Stimulated activated CD4-positive, alpha-beta T cell treated with anti-CD3 and anti-CD28 coated beads, Interleukin-4, amount 100 ng/mL, for 24 hours (primary cell): ENCODE measurements around the gene C19orf25.
"Not testable (repeated sequence)": the region's sequence is repeated elsewhere in the genome, so short reads cannot be mapped to it uniquely, and the experiment has no call there.

Source experiments
- DNase-seq: peaks from one replicate; pipeline ENCODE4 v3.0.0-alpha.2; 2020

The C19orf25 gene

DNA sequence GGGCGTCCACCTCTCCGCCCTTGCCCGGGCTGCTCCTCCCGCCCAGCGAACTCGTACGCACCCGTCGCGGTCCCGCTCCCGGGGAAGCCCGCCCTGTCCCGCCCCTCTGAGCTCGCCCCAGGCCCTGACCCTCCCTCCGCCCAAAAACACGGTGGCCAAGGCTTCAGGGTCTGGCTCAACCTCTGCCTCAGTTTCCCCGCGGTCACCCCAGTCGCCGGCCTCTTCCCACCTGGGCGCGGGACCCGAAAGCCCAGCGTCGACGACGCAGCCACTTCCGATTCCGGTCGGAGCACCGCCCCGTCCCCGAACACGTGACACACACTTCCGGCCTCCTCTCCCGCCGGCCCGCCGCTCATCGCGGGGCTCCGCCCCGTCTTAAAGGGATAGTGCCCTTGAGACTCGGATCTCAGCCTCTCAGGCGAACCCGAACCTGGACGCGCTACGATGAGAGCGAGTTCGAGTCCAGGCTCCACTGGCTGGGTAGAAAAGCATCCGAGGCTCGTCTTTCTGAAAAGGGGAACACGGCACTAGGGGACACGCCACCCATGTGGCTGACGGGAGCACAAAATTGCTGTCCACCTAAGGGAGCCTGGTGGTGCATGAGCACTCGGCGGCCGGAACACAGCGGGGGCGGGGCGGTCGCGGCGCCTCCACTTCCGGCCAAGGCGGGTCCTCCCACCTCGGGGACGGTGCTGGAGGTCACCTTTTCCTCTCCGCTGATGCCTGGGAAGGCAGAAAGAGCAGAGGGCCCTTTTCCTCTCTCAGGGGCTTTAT lies at the start of gene C19orf25:
C19orf25 (minus strand) TSS at position 282 of the 774 bp plus-strand sequence. CDS start 312 bp downstream, outside the sequence.
- peak; percentile 94 for DNase-seq

DNA sequence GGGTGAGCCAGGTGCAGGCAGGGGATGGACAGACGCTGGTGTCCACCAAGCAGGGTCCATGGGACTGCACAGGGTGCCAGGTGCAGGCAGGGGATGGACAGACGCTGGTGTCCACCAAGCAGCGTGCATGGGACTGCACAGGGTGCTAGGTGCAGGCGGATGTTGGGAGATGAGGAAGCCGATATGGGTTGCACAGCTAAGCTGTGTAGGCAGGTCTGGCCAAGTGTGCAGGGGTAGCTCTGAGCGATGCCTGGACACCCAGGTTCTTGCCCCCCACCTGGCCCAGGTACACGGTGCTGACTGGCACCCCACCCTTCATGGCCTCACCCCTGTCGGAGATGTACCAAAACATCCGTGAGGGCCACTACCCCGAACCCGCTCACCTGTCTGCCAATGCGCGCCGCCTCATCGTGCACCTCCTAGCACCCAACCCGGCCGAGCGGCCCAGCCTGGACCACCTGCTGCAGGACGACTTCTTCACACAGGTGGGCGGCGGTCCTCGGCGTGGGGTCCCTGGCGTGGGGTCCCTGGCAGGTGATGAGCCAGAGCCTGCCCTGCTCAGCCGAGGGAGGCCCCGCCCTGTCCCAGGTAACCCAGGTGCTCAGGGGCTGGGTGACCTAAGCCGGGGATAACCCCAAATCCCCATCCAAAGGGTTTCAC lies 48.8 kb upstream of the C19orf25 start:
- DNase-seq = no peak

DNA sequence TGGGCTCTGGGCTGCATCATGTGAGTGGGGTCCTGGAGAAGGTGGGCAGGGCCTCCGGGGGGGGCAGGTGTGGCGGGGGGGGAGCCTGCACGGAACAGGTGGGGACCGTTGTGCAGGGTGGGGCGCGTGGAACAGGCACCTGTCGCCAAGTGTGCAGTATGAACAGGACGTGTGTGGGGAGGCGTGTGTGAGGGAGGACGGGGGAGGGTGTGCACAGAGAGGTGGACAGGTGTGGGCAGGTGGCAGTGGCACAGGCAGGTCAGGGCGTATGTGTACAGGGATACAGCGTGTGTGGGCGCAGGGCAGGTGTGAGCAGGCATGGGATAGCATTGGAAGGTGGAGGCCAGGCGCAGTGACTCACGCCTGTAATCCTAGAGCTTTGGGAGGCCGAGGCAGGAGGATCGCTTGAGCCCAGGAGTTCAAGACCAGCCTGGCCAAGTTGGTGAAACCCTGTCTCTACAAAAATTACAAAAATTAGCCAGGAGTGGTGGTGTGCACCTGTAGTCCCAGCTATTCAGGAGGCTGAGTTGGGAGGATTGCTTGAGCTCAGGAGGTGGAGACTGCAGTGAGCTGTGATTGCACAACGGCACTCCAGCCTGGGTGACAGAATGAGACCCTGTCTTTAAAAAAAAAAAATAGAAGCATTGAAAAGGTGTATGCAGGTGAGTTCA lies 48.1 kb upstream of the C19orf25 start:
- no peak for DNase-seq

GRCh38 chr19:1526066-1526778 lies 47.2 kb upstream of the C19orf25 start:
- no peak for DNase-seq

GRCh38 chr19:1525343-1525742 lies 46.3 kb upstream of the C19orf25 start:
- DNase-seq = no peak

- no peak for DNase-seq
Measured at GRCh38 chr19:1524972-1525325, 45.9 kb upstream of the C19orf25 start.

- DNase-seq = no peak
Measured at GRCh38 chr19:1524287-1524971, 45.4 kb upstream of the C19orf25 start.

GRCh38 chr19:1523412-1524286 lies 44.6 kb upstream of the C19orf25 start, which contains the start of gene PLK5:
TSS of gene PLK5 (plus strand) at chr19:1524077. CDS start at chr19:1526997, 2,920 bp downstream.
- DNase-seq = no peak

DNA sequence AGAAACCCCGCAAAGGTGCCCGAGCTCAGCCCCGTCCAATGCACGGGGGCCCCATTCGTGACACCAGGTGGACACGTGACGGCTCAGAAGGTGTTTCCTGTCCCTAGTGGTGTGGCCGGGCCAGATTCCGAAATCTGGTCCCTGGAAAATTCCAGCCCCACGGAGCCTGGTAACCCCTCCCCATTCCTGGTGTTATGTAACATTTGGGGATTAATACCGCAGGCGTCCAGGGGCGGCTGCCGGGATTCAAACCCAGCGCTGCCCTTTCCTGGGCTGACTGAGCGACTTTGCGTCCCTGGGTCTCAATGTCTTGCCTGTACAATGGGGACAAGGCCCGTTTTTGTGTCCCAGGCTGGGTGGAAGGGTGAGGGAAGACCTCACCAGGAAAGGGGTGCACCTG lies 43.8 kb upstream of the C19orf25 start:
- no peak for DNase-seq

GRCh38 chr19:1522061-1522460 lies 43.0 kb upstream of the C19orf25 start:
- no peak for DNase-seq

GRCh38 chr19:1521636-1522035 lies 42.6 kb upstream of the C19orf25 start:
- DNase-seq = no peak

- DNase-seq = no peak
Measured at GRCh38 chr19:1520203-1520780, 41.3 kb upstream of the C19orf25 start.

DNA sequence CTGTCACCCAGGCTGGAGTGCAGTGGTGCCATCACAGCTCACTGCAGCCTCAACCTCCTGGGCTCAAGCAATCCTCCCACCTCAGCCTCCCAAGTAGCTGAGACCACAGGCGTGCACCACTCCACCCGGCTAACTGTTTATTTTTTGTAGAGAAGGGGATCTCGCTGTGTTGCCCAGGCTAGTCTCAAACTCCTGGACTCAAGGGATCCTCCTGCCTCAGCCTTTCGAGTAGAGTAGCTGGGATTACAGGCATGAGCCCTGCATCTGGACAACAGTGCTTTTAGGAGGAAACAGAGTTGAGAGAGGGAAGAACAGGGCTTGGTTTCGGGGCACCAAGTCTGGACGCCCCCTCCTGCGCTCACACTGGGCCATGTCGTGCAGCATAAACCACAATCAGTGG lies 40.8 kb upstream of the C19orf25 start:
- DNase-seq = not testable (repeated sequence)

- DNase-seq = no peak
Measured at GRCh38 chr19:1518471-1518870, 39.5 kb upstream of the C19orf25 start.

GRCh38 chr19:1516395-1516753 lies 37.4 kb upstream of the C19orf25 start:
- no peak for DNase-seq

DNA sequence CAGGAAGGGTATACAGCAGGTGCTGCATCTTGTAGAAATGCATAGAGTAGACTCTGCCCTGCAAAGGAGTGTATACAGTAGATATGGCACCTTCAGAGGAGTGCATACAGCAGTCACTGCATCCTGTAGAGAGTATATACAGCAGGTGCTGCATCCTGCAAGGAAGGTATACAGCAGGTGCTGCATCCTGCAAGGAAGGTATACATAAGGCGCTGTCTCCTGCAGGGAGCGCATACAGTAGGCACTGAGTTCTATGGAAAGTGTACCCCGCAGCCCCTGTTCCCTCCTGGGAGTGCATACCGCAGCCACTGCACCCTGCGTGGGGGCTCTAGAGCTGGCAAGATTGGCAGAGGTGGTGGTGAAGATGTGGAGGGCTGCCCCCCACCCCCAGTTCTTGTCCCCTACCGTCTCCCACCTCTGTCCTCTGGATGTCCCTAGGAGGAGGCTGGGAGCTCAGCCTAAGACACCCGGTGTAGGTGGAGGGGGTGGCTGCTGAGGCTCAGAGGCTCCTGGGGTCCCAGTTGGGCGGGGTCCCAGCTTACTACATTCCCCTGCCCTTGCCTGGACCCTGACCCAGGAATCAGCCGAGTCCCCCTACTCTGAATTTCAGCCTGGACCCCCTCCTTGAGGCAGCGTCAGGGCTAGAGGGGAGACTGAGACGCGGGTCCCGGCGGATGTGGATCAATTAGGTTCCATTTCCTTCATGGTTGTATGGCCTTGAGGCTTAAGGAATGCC lies 36.1 kb upstream of the C19orf25 start:
- DNase-seq = no peak

DNA sequence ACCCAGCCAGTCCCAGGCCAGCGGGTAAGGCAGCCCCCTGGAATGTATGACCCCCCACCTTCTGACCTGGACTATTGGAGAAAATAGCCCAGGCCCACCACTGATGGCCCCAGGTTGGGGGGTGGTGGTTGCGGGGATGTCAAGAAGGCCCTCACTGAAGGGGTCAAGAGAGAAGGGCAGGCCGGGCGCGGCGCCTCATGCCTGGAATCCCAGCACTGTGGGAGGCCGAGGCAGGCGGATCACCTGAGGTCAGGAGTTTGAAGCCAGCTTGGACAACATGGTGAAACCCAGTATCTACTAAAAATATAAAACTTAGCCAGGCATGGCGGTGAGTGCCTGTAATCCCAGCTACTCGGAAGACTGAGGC lies 35.3 kb upstream of the C19orf25 start:
- no peak for DNase-seq

GRCh38 chr19:1513499-1514294 lies 34.7 kb upstream of the C19orf25 start:
- peak; percentile 70 for DNase-seq

- peak; percentile 67 for DNase-seq
Measured at GRCh38 chr19:1512671-1513498, 33.9 kb upstream of the C19orf25 start, which contains the start of gene ADAMTSL5. TSS of gene ADAMTSL5 (minus strand) at chr19:1513019. CDS start at chr19:1510943, 2,076 bp downstream.
